Activated T-cell treated with anti-CD3 and anti-CD28 coated beads, Interleukin-2, amount 50 U/mL, for 48 hours (primary cell): ENCODE results near the gene TPSAB1.

Source experiments
- DNase-seq, 2 experiments: peaks; one replicate each; pipeline ENCODE4 v3.0.0-alpha.2; 2020

Gene TPSAB1

DNA sequence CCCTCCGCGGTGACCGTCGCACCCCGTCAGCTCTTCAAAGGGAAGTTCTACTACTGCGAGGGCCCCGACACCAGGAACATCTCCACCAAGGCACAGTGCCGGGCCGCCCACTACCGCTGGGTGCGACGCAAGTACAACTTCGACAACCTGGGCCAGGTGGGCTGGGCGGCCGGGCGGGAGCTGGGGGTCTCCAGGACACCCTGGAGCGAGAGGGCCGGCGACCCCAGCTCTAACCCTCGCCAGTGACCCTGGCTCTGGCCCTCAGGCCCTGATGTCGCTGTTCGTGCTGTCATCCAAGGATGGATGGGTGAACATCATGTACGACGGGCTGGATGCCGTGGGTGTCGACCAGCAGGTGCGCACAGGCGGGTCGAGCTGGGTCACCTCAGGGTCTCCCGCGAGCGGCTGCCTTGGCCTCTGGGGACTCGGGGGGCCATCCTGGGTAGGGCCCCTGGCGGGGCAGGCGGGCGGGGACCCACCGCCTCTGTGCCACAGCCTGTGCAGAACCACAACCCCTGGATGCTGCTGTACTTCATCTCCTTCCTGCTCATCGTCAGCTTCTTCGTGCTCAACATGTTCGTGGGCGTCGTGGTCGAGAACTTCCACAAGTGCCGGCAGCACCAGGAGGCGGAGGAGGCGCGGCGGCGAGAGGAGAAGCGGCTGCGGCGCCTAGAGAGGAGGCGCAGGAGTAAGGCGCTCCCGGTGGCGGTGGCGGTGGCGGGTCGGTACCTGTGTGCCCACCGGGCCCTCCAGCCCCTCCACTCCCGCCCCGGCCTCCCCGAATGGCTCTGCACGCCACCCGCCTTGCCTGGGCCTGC, 28.8 kb upstream of the TPSAB1 start:
- DNase-seq = no peak

DNA sequence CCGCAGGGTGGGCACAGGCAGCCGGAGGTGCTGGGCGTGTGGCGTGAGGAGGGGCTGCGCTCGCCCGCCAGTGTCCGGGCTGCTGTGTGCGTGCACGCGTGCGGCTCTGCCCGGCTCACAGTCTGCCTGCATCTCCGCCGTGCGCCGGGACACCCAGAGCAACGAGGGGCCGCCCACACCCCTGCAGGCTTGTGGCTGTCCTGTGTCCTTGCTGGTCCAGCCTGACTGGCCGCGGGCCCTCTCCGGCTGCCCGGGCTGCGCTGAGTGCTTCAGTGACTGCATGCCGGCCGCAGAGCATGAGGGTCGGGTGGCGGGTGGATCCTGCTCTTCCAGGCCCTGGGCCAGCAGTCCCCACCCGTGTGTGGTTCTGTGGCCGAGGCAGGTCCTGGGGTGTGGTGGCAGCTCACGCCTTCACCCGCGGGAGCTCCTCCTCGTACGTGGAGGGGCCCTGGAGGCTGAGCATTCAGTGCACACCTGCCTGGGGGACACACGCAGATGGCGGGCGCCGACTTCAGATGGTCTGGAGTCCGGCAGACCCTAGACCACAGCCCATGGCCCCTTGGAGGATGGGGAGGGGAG, 27.8 kb upstream of the TPSAB1 start:
- no peak for DNase-seq

DNA sequence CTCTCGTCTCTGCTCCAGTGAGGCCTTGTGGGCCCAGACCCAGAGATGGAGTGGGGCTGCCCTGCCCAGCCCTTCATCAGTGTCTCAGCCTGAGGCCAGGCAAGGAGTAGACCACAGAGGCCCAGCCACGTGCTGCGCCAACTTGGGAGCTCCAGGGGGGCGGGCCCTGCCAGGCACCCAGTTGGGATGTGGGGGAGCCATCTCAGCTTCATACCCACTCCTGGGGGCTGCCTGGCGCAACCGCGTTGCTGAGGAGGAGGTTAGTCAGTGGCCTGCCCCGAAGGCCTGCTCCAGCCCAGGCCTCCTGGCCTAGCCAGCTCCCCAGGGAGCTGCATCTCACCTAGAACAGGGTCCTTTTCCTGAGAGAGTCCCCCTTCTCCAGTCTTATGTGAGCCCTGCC, 27.3 kb upstream of the TPSAB1 start:
- DNase-seq = no peak

DNA sequence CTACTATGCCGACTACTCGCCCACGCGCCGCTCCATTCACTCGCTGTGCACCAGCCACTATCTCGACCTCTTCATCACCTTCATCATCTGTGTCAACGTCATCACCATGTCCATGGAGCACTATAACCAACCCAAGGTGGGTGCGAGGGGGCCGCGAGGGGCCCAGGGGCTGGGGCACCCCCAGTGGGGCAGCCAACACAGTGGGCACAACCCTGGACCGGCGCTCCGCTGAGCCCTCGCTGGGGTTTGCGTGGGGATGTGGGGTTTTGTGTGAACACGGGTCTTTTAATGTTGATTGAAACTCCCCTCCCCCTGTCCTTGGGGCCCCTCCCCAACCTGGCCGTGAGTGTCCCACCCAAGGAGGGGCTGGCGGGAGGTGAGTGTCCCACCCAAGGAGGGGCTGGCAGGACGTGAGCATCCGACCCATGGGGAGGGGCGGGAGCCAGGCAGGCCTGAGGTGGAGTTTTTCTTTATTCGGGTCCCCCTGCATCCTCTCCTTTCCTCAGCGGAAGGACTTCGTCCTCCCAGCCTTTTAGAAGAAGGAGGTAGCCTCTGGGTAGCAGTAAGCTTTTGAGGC, 26.6 kb upstream of the TPSAB1 start:
- no peak for DNase-seq

DNA sequence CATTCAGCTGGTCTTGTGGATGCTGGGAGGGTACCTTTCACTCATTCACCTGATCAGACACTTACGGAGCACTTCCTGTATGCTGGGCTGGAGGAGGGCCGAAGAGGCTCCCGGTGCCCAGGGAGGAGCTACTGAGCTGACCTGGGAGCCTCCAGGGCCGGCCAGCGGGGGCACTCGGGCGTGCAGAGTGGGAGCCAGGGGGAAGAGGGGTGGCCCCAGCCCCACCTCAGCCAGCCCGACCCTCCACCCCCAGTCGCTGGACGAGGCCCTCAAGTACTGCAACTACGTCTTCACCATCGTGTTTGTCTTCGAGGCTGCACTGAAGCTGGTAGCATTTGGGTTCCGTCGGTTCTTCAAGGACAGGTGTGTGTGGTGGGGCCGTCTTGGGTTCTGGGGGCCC, 25.8 kb upstream of the TPSAB1 start:
- DNase-seq = no peak

DNA sequence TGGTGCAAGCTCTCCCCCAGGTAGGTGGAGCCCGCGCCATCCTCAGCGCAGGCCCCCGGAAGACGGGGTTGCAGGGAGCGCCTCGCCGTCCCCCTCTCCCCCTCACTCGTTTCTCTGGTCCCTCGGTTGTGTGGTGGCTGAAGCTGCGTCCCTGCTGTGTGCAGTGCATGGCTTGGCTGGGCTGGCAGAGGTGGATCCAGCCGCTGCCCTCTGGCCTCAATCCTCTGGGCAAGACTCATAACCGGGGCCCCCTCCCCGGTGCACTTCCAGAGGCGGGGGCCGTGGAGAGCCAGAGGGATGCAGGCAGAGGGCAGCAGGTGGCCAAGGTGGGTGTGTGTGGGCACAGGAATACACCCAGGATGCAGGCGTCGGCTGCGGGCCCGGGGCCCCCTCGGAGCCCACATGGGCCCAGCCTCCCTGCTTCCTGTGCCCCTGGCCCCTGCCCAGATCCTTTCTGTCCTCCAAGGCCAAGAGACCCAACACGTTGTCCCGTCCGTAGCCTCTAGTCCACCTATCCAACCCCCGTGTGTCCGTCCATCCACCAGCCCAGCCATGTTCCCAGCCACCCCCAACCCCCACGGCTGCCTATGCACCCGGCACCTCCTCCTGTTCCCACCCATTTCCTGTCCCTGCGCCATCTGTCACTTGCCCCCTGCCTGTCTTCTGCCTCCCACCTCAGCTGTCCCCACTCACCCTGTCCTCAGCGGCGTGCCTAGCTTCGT, 24.8 kb upstream of the TPSAB1 start:
- DNase-seq = no peak

DNA sequence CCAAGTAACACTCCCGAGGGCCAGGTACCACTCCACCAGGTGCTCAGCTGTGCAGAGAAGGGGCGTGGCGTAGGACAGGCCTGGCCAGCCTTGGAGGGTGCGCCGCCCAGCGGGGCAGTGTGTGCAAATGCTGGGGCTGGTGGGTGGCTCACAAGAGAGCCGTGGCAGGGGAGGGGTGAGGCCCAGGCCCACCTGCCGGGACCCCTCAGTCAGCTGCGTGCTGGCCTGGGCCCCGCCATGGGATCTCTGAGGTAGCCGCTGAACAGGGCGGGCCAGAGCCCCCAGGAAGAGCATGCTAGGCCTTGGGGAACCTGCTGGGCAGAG, 24.2 kb upstream of the TPSAB1 start:
- no peak for DNase-seq

DNA sequence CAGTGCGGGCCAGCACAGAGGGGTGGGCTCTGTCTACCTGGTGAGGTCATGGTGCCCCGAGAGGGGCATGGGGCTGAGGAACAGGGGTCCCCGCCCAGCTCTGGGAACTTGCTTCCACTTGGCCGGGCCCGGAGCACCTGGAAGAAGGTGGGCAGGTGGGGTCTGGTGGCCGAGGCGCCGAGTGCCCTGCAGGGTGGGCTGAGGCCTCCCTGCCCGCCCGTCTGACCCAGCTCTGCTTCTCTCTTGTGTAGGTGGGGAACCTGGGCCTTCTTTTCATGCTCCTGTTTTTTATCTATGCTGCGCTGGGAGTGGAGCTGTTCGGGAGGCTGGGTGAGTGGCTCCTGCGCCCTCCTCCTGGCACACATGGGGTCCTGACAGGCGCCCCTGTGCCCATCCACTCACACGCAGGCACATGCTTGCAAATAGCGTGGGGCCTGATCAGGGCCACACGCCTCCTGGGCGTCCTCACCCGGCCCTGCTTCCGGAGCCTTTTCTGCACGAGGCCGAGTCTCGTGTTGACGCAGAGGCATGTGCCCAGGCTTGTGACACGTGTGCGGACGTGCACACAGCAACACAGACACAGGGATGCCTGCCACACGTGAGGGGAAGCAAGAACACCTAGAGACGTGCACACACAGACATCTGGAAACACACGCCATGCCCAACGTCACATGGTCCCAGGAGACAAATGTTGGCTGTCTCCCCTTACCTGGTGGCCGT, 23.7 kb upstream of the TPSAB1 start:
- DNase-seq = no peak

DNA sequence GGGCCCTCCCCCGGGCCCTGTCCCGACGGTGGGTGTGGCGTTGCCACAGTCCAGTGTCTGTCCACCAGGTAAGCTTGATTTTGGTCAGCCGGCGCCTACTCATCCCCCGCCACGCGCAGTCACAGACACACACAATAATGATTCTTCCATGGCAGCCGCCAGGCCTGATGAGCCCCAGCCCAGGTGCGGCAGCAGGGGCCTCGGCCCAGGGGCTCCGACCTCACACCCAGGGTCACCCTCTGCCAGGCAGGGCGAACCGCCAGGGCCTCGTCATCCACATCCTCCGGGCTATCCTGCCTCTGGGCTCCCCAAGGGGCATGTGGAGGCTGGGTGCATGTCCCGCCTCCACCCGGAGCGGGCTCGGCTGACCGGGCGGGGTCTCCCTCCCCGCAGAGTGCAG, 23.0 kb upstream of the TPSAB1 start:
- no peak for DNase-seq

DNA sequence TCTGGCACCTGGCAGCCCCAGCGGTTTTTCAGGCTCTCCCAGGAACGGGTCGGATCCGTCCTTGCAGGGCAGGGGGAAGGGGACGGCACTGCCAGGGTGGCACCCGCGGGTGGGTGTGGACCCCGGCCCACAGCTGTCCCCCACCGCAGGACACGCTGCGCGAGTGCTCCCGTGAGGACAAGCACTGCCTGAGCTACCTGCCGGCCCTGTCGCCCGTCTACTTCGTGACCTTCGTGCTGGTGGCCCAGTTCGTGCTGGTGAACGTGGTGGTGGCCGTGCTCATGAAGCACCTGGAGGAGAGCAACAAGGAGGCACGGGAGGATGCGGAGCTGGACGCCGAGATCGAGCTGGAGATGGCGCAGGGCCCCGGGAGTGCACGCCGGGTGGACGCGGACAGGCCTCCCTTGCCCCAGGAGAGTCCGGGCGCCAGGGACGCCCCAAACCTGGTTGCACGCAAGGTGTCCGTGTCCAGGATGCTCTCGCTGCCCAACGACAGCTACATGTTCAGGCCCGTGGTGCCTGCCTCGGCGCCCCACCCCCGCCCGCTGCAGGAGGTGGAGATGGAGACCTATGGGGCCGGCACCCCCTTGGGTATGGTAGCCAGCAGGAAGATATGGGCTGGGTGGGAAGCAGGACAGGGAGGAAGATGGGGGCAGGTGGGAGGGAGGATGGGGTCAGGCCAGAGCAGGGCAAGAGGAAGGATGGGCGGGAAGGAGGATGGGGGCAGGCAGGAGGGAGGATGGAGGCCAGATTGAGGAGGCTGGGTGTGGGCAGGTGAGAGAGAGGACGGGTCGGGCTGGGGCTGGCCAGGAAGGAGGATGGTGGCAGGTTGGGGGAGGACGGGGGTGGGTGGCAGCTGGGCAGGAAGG, 22.2 kb upstream of the TPSAB1 start:
- no peak for DNase-seq

DNA sequence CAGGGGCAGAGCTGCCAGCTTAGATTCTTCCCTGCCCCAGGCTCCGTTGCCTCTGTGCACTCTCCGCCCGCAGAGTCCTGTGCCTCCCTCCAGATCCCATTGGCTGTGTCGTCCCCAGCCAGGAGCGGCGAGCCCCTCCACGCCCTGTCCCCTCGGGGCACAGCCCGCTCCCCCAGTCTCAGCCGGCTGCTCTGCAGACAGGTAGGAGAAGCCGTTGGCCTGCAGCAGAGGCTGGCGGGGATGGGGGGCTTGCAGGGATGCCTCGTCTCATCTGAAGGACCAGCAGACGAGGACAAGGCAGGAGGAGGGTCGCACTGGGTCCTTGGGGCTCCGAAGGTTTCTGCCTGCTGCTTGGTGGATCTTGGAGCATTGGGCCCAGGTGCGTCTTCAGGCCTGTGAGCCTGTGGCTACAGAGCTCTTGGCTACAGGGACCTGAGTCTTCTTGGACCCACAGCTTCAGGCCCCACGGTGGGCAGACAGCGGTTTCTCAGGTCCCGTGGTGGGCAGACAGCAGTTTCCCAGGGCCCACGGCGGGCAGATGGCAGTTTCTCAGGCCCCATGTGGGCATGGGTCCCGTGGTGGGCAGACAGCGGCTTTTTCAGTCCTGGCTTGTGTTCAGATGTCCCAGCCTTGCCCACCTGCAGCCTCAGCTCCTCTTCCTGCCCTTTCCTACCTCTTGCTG, 21.4 kb upstream of the TPSAB1 start:
- no peak for DNase-seq

DNA sequence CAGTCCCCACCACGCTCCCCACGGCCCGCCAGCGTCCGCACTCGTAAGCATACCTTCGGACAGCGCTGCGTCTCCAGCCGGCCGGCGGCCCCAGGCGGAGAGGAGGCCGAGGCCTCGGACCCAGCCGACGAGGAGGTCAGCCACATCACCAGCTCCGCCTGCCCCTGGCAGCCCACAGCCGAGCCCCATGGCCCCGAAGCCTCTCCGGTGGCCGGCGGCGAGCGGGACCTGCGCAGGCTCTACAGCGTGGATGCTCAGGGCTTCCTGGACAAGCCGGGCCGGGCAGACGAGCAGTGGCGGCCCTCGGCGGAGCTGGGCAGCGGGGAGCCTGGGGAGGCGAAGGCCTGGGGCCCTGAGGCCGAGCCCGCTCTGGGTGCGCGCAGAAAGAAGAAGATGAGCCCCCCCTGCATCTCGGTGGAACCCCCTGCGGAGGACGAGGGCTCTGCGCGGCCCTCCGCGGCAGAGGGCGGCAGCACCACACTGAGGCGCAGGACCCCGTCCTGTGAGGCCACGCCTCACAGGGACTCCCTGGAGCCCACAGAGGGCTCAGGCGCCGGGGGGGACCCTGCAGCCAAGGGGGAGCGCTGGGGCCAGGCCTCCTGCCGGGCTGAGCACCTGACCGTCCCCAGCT, 20.3 kb upstream of the TPSAB1 start:
- DNase-seq = no peak

DNA sequence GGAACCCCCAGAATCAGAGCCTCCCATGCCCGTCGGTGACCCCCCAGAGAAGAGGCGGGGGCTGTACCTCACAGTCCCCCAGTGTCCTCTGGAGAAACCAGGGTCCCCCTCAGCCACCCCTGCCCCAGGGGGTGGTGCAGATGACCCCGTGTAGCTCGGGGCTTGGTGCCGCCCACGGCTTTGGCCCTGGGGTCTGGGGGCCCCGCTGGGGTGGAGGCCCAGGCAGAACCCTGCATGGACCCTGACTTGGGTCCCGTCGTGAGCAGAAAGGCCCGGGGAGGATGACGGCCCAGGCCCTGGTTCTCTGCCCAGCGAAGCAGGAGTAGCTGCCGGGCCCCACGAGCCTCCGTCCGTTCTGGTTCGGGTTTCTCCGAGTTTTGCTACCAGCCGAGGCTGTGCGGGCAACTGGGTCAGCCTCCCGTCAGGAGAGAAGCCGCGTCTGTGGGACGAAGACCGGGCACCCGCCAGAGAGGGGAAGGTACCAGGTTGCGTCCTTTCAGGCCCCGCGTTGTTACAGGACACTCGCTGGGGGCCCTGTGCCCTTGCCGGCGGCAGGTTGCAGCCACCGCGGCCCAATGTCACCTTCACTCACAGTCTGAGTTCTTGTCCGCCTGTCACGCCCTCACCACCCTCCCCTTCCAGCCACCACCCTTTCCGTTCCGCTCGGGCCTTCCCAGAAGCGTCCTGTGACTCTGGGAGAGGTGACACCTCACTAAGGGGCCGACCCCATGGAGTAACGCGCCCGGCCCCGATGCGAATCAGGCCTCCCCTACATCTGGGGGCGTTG, 19.5 kb upstream of the TPSAB1 start:
- no peak for DNase-seq

DNA sequence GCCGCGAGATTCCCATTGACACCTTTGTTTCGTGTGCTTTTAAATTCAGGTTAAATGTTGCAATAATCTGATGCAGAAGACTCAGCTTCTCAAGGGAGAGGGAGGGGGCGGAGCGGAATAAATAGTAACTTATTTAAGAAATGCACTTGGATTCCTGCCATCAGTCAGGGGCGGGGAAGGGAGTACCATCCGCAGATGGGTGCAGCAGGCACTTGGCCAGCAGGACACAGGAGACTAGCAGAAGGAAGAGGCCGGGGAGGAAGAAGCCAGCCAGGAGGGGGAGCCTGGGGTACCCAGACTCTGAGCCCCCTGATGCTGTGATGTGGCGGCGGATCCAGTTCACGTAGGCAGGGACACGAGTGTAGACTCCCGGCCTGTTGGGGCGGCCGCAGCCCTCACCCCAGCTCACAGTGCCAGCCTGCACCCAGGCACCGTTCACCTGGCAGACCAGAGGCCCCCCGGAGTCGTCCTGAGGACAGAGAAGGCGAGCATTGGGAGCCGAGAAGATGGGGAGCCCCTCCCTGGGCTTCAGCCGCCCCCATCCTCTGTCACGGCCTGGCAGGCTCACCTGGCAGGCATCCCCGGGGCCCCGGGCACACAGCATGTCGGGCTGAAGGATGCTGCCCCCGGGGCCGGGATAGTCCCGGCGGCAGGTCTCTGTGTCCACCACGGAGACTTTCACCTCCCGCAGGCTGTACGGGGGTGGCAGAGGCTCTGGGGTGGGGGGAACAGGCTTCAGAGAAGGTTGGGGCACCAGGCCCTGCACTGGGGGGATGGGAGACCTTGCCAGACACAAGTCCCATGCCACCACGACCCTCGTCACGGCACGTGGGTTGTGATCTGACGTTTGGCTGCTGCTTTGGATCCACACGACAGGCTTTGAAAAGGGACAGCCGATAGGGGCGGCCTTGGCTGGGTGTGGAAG, 18.6 kb upstream of the TPSAB1 start:
- DNase-seq = no peak

DNA sequence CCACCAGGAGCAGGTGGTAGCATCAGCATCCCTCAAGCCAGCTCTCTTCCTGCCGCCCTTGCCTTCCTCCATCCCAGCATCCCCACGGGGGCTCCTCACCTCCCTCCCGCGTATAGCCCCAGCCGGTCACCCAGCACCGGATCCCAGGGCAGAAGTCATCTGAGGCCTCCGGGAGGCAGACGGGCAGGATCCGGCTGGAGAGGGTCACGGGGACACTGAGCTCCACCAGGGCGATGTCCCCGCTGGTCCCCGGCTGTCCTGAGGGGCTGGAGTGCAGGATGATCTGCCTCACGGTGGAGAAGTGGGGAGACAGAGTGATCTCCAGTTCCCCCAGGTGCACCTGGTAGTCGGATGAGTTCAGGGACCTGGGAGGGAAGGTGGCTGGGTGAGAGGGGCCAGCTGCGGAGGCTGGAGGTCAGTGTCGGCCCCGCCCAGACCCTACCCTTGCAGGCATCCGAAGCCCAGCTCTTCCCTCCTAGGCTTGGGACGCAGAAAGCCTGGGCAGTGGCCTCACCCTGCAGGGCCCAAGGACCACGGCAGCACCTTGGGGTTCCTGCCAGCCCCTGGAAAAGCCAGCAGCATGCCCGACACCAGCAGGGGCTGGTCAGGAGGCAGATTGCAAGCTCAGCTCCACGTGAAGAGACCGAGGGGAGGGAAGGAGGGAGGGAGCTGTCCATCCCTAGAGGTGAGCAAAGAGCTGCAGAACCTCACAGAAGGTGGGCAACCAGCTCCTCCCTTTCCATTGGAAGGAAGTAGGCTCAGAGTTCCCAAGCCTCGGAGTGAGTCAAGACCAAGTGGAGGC, 17.8 kb upstream of the TPSAB1 start:
- DNase-seq = no peak

DNA sequence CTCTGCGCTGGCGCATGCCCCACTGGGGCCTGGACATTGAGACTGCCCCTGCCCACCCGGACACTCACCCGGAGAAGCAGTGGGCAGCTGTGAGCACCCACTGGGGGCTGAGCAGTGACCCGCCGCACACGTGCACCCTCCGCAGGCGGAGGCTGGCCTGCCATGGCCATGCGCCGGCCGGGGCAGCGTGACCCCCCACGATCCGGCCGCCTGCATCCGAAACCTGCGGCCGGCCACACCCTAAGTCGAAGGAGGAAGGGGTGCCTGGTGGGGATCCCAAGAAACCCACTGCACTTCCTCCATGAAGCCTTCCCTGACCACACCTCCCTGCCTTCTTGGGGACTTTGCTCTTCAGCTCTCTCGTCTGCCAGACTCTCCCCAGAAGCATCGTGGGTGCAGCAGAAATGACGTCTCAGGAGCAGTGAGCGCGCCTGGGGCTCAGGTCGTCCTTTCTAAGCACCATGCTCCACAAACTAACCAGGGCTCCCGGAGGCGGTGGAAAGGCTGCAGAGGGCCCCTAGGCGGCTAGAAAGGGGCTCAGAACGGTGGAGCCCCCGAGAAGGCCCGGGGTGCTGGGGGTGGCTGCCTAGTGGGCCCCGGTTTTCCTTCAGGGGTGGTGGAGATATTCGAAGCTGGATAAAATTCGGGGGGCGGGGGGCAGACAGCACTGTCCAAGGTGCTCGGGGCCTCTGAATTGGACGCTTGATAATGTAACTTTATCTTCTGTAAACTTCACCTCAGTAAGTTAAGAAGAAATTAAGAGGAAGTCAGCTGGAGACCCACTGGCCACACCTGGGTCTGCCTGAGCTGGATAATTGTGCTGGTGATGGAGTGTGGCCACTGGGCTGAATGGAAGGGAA, 16.9 kb upstream of the TPSAB1 start:
- DNase-seq = no peak

DNA sequence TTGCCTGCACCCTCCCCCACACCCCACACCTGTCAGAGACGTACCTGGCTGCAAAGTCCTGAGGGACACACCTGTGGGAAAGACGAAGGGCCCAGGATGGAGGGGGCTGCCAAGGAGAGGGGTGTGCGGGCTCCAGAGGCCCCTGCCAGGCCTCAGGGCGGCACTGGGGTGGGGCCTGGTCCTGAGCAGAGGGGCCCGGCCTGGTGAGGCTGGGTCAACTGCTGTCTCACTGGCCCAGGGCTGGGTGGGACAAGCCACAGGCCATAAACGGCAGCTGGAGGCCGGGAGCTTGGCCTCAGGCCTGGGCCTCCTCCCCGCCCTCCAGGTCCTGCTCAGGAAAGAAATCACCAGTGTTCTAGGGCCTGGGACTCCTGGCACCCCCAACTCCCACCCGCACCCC, 15.9 kb upstream of the TPSAB1 start:
- DNase-seq = no peak
